HUES64 (cell line): Measurements from ENCODE around the gene GPR37.
A peak's percentile ranks its signal among the peaks of the same experiment; 100 is the strongest.

ENCODE experiments used
- H3K27ac ChIP-seq: 2 replicates; pipeline ENCODE4 v1.7.0; 2013; ENCODE audit warnings: low read depth, low read length, inconsistent platforms
- H3K27me3 ChIP-seq: 2 replicates; pipeline ENCODE4 v1.6.1; 2013; ENCODE audit warnings: mild to moderate bottlenecking, low read length; ENCODE audit not compliant: insufficient read depth
- H3K36me3 ChIP-seq: 2 replicates; pipeline ENCODE4 v1.6.1; 2013; ENCODE audit warnings: mild to moderate bottlenecking, low read length; ENCODE audit not compliant: insufficient read depth
- H3K4me1 ChIP-seq: 2 replicates; pipeline ENCODE4 v1.6.1; 2013; ENCODE audit warnings: mild to moderate bottlenecking, low read length, moderate library complexity; ENCODE audit not compliant: insufficient read depth
- H3K4me3 ChIP-seq: 2 replicates; pipeline ENCODE4 v1.5.1; 2013; ENCODE audit warnings: mild to moderate bottlenecking, low read length, moderate library complexity
- H3K9ac ChIP-seq: 2 replicates; pipeline ENCODE4 v1.6.1; 2013; ENCODE audit warnings: mild to moderate bottlenecking, low read depth, low read length
- H3K9me3 ChIP-seq: 2 replicates; pipeline ENCODE4 v1.6.1; 2013; ENCODE audit warnings: low read depth, low read length; ENCODE audit not compliant: insufficient read depth
- WGBS: fragments of 150-250, 120-280 bp; methylation state at CpG from one replicate; pipeline ENCODE4 v1.1.7; 2013; ENCODE audit warnings: missing lambda C conversion rate; 5-methylcytosine and 5-hydroxymethylcytosine counted together

GPR37 gene

DNA sequence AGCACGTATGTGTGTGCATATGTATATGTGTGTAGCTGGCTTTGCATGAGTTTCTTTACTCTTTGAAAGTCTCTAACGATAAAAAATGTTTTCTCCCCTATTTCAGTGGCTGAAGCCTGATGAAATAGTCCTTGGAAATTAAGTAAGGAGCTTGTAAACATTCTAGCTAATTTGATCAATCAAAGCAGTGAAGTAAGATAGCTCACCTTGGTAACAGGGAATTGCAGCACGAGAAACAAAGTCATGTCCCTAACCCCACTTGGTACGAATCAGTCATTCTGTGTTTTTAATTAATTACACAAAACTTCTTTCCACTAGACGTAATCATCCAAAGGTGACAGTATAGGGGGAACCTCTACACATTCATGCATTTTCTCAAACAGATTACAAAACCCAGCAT lies 41.5 kb downstream of the GPR37 start:
- WGBS: 94% methylated on average over 5 of the region's 5 CpGs
- Histone ChIP-seq H3K9me3 (no peaks in the 10 kb centered on the region; the same call in 1 of the 2 replicates), H3K4me3 (no peak overlapping the region)

DNA sequence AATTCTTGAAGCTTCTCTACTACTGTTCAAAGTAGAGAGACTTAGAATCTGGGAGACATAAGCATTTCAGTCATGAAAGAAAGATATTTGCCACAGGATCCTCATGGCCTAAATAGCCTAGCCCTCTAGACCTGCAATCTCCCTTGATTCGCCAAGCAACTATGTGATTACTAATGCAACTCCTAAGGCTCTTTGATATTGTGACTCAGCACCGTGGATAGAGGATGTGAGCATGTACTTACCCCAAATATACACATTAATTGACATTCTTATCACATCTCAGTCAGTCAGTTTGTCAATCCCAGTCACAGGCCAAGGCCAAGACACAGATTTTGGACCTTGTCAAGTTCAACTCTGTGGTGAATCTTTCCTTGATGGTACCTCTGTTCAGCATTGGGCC lies 42.6 kb downstream of the GPR37 start:
- Histone ChIP-seq H3K36me3 (no peaks in the 10 kb centered on the region), H3K27ac (no peak overlapping the region), H3K9ac (no peak overlapping the region), H3K4me3 (no peak overlapping the region), H3K4me1 (peaks cover 33% of the 10 kb centered on the region), H3K27me3 (no peaks in the 10 kb centered on the region), H3K9me3 (no peaks in the 10 kb centered on the region)
- 79% methylated on average over 2 of the region's 2 CpGs for WGBS

More for the DNA sequence above, 41.5 kb downstream of the GPR37 start:
- no peaks in the 10 kb centered on the region for H3K36me3 ChIP-seq
- H3K27me3 ChIP-seq: no peaks in the 10 kb centered on the region
- H3K27ac ChIP-seq: peak overlapping the region; percentile 7; the same call in 1 of the 2 replicates
- peaks cover 33% of the 10 kb centered on the region for H3K4me1 ChIP-seq
- no peak overlapping the region for H3K9ac ChIP-seq

- H3K36me3 ChIP-seq: no peaks in the 10 kb centered on the region
- H3K27me3 ChIP-seq: no peaks in the 10 kb centered on the region
- no peak overlapping the region for H3K27ac ChIP-seq
- 88% methylated on average over 3 of the region's 3 CpGs for WGBS
- H3K9me3 ChIP-seq: no peaks in the 10 kb centered on the region
- H3K4me3 ChIP-seq: no peak overlapping the region
- H3K9ac ChIP-seq: no peak overlapping the region
- H3K4me1 ChIP-seq: peaks cover 33% of the 10 kb centered on the region
These were observed 43.3 kb downstream of the GPR37 start for GRCh38 chr7:124722292-124722691.

DNA sequence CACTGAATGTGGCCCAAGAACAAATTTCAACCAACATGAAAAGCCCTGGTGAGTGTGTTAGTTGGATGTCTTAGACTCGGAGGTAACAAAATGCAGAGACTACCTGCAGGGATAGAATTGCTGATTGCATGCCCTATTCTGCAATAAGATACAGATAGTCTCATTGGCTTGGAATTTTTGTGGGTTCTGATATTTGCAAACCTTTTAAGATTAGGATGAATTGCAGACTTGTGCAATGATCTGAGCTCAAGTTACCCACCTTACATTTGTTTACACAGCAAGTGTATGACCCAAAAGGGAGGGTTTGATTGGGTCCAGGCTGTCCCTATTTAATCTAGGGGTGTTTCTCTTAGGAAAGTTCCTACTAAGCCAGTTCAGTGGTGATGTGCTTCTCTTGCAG lies 45.4 kb downstream of the GPR37 start:
- H3K27ac ChIP-seq: no peak overlapping the region
- 46% methylated on average over 1 of the region's 1 CpG for WGBS
- peaks cover 31% of the 10 kb centered on the region for H3K4me1 ChIP-seq

DNA sequence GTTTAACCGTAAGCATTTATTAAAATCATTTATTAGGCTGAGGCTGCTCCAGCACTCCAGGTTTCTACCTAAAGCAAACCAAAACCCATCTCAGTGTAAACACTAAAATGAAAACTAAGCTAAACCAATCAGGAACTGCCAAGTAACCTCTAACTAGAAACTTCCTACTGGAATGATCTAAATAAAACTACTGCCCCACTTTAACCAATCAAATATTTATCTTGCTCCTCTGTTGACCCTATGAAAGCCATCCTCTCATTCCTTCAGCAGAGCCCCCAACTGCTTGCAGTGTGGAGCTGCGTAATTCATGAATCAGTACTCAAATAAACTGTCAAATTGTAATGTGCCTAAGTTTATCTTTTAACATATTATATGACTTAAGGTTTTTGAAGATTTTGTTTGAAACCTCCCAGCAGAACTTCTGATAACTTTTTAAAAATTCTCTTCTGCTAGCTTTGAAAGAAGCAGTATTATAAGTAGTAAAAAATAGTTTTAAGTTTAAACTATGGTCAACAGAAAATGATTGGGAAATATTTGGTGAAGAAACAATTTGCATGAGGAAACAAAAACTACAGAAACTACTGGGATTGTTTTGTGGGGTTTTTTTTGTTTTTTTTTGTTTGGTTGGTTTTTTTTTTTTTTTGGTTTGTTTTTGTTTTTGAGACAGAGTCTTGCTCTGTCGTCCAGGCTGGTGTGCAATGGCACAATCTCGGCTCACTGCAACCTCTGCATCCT lies 47.4 kb downstream of the GPR37 start:
- Histone ChIP-seq H3K27me3 (no peaks in the 10 kb centered on the region), H3K36me3 (no peaks in the 10 kb centered on the region), H3K27ac (no peak overlapping the region), H3K4me3 (no peak overlapping the region), H3K9ac (no peak overlapping the region), H3K4me1 (peaks cover 14% of the 10 kb centered on the region), H3K9me3 (no peaks in the 10 kb centered on the region)
- WGBS: 92% methylated on average over 3 of the region's 4 CpGs

More for the DNA sequence above, 45.4 kb downstream of the GPR37 start:
- no peaks in the 10 kb centered on the region for H3K27me3 ChIP-seq
- H3K9me3 ChIP-seq: no peaks in the 10 kb centered on the region
- H3K36me3 ChIP-seq: no peaks in the 10 kb centered on the region
- H3K4me3 ChIP-seq: no peak overlapping the region
- H3K9ac ChIP-seq: no peak overlapping the region

GRCh38 chr7:124716894-124717293 lies 48.7 kb downstream of the GPR37 start:
- Histone ChIP-seq H3K4me1 (peaks cover 27% of the 10 kb centered on the region), H3K27ac (no peak overlapping the region), H3K4me3 (no peak overlapping the region), H3K9me3 (no peaks in the 10 kb centered on the region), H3K9ac (no peak overlapping the region), H3K36me3 (no peaks in the 10 kb centered on the region), H3K27me3 (no peaks in the 10 kb centered on the region)
- WGBS: 100% methylated on average over 1 of the region's 1 CpG

- 81% methylated on average over 2 of the region's 3 CpGs for WGBS
- no peak overlapping the region for H3K4me3 ChIP-seq
- no peaks in the 10 kb centered on the region for H3K27me3 ChIP-seq
- H3K9me3 ChIP-seq: no peaks in the 10 kb centered on the region
- no peaks in the 10 kb centered on the region for H3K36me3 ChIP-seq
- H3K4me1 ChIP-seq: peaks cover 21% of the 10 kb centered on the region
- no peak overlapping the region for H3K9ac ChIP-seq
- H3K27ac ChIP-seq: peak overlapping the region; percentile 40; the same call in 1 of the 2 replicates
These were observed 52.5 kb downstream of the GPR37 start for GRCh38 chr7:124713086-124713485.

- peak overlapping the region; percentile 51 for H3K27ac ChIP-seq
- no peak overlapping the region; the same call in 1 of the 2 replicates for H3K9ac ChIP-seq
- H3K36me3 ChIP-seq: no peaks in the 10 kb centered on the region
- H3K27me3 ChIP-seq: no peaks in the 10 kb centered on the region
- H3K4me1 ChIP-seq: peaks cover 21% of the 10 kb centered on the region
- H3K4me3 ChIP-seq: no peak overlapping the region
- no peaks in the 10 kb centered on the region for H3K9me3 ChIP-seq
These were observed 53.6 kb downstream of the GPR37 start for GRCh38 chr7:124712017-124712416.

DNA sequence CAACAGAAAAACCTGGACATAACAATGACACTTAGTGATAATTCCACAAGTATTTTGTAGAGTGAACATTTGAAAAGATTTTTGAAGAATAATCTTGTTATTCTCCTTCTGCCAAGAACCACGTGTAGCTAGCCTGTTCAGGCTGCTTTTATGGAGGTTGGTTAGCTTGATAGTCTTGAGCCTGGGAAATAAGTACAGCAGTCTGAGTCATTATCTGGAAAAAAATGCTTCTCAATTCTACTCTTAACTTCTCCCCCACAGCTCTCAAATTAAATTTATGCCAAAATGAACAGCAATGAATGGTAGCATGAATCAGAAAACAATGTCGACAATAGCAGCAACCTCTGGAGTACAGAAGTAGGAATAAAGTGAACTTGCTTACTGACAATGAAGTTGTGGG lies 63.2 kb downstream of the GPR37 start:
- no peaks in the 10 kb centered on the region for H3K9me3 ChIP-seq
- no peak overlapping the region for H3K27ac ChIP-seq
- no peaks in the 10 kb centered on the region for H3K4me1 ChIP-seq
- no peak overlapping the region for H3K4me3 ChIP-seq
- H3K27me3 ChIP-seq: no peaks in the 10 kb centered on the region
- WGBS: 90% methylated on average over 2 of the region's 2 CpGs
- H3K9ac ChIP-seq: no peak overlapping the region
- H3K36me3 ChIP-seq: no peaks in the 10 kb centered on the region

DNA sequence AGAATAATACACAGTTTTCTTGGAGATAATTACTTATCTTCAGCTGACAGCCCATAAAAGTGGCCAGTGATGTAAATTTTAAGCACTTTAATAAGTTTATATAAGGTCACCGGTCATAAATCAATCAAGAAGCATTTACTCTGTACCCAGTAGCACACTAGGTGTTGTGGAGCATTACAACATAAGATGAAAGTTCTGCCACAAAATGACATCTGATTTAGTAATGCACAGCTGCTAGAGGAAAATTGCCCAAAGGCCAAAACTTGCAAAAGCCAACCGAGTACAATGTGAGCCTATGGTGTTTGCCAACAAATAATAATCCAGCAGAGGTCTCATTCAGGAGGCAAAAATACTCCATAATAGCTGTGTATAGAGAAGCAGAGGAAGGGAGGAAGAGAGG lies 63.6 kb downstream of the GPR37 start:
- no peaks in the 10 kb centered on the region for H3K36me3 ChIP-seq
- H3K27ac ChIP-seq: no peak overlapping the region
- H3K4me1 ChIP-seq: no peaks in the 10 kb centered on the region
- no peaks in the 10 kb centered on the region for H3K9me3 ChIP-seq
- no peak overlapping the region for H3K9ac ChIP-seq
- 100% methylated on average over 2 of the region's 2 CpGs for WGBS
- no peak overlapping the region for H3K4me3 ChIP-seq
- no peaks in the 10 kb centered on the region for H3K27me3 ChIP-seq

DNA sequence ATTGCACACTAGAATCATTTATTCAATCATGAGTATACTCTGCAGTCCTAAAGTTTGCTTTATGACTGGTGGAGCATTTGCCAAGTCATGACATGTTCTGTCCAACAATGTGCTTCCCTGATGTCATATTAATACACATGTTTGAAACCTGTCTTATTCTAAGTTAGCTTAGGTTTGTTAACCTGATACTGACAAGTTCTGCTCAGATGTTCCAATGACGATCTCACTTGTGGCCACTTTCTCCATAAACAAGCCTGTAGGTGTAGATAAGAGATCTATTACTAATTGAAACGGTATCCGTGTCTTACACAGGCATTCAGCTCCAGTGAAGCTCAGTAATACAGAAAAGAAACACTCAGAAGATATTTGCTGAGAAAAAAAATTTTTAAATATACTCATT lies 64.9 kb downstream of the GPR37 start:
- 100% methylated on average over 1 of the region's 3 CpGs for WGBS
- H3K27me3 ChIP-seq: no peaks in the 10 kb centered on the region

DNA sequence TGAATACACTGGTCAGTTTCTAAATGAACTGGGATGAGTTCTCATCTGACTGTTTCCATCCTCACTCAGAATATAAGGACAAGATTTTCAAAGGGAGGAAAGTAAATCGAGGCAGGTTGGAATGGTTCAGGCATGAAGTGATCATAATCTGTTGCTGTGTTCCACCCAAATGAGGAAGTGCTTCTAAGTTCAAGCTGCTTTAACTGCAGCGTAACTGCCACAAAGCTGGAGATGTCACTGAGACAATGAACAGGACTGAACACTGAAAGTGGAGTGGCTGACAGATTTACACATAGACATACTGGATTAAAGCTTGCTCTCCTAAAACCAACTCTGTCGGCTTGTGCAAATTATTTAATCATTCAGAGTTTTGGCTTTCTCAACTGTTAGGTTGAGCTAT lies 66.6 kb downstream of the GPR37 start:
- H3K27me3 ChIP-seq: no peaks in the 10 kb centered on the region
- no peaks in the 10 kb centered on the region for H3K4me1 ChIP-seq
- no peaks in the 10 kb centered on the region for H3K36me3 ChIP-seq
- no peak overlapping the region for H3K4me3 ChIP-seq
- no peak overlapping the region for H3K9ac ChIP-seq
- no peaks in the 10 kb centered on the region for H3K9me3 ChIP-seq
- WGBS: 95% methylated on average over 3 of the region's 3 CpGs
- H3K27ac ChIP-seq: no peak overlapping the region

More for the DNA sequence above, 64.9 kb downstream of the GPR37 start:
- Histone ChIP-seq H3K4me1 (no peaks in the 10 kb centered on the region), H3K27ac (no peak overlapping the region), H3K4me3 (no peak overlapping the region), H3K9ac (no peak overlapping the region), H3K36me3 (no peaks in the 10 kb centered on the region), H3K9me3 (no peaks in the 10 kb centered on the region)
